Measurements from ENCODE around the gene SNN. TPM values are rescaled to one million over a fixed set of nuclear protein-coding genes. Genes with fewer than 3 reads are reported as not detected.

The SNN gene
- total RNA-seq, 2 experiments from 2014 or later, result 8.2 to 9.5 TPM

DNA sequence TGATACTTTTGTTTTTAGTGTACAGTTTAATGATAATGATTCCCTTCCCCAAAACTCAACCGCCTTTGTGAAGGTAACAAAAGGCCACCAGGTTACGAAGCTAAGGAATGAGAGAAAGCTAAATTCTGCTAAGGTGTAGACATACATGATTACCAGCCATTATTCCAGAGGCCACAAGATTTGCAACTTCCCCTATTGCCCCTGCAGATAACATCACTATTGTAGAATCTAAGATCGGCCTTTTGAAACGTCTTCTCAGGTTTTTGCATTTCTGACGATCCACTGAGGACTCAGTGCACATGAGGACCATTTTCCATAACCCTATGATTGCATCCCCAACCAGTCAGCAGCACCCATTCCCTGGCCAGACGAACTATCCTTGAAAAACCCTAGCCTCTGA, 33.9 kb upstream of the SNN start:
- Mint-ChIP-seq H3K4me1 (ENCODE audit: low read depth) (peaks cover 20% of the 10 kb centered on the region), H3K27me3 (no peaks in the 10 kb centered on the region), H3K27ac (no peak overlapping the region), H3K9me3 (no peaks in the 10 kb centered on the region), H3K36me3 (ENCODE audit: low read depth) (no peaks in the 10 kb centered on the region), H3K4me3 (no peak overlapping the region)
- ChIA-PET POLR2A (interaction anchor here (0.5 kb wide), 1 partner anchor 233 kb away, joined by 3 read pairs; no protein-coding TSS in a partner anchor), CTCF (interaction anchor here (2.4 kb wide), 1 partner anchor 102 kb away, joined by 11 read pairs; no protein-coding TSS in a partner anchor)
- DNase-seq, result no peak
- intact Hi-C loops (cut with micrococcal nuclease), result no loop called here
- no peak for ATAC-seq
- TF ChIP-seq, protein P1, sequence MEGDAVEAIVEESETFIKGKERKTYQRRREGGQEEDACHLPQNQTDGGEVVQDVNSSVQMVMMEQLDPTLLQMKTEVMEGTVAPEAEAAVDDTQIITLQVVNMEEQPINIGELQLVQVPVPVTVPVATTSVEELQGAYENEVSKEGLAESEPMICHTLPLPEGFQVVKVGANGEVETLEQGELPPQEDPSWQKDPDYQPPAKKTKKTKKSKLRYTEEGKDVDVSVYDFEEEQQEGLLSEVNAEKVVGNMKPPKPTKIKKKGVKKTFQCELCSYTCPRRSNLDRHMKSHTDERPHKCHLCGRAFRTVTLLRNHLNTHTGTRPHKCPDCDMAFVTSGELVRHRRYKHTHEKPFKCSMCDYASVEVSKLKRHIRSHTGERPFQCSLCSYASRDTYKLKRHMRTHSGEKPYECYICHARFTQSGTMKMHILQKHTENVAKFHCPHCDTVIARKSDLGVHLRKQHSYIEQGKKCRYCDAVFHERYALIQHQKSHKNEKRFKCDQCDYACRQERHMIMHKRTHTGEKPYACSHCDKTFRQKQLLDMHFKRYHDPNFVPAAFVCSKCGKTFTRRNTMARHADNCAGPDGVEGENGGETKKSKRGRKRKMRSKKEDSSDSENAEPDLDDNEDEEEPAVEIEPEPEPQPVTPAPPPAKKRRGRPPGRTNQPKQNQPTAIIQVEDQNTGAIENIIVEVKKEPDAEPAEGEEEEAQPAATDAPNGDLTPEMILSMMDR (IDR thresholded peaks at IDR 0.05), result no peak

DNA sequence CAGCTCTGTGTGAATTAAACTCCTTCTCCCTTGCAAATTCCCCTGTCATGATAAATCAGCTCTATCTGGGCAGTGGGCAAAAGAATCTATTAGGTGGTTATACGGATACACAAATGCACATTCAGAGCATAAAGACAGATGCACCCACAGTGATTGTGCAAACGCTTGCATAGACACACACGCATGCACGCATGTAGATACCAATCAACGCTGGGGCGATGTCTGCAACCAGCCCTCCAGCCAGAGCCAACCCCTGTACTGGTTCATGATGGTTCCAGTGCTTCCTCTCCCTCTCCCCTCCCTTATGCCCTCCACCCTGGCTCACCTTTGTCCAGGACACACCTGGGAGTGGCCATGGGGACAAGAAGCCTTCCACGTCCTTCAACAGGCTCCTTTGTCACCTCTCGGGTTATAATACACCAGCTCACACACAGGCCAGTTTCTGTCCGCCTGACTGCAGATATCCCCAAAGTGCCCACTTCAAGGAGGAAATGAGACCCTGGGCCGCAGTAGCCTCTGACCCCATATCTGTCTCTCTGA, 33.1 kb upstream of the SNN start:
- H3K4me3 Mint-ChIP-seq, result no peak overlapping the region
- DNase-seq (no peak), ATAC-seq (no peak)
- H3K4me1 Mint-ChIP-seq (ENCODE audit: low read depth), result peaks cover 13% of the 10 kb centered on the region
- no peaks in the 10 kb centered on the region for H3K36me3 Mint-ChIP-seq (ENCODE audit: low read depth)
- no peak overlapping the region for H3K27ac Mint-ChIP-seq
- CTCF ChIA-PET, result interaction anchor here (2.0 to 2.4 kb wide), 2 partner anchors 103 to 228 kb away, joined by 5 to 11 read pairs; no protein-coding TSS in a partner anchor
- no peaks in the 10 kb centered on the region for H3K9me3 Mint-ChIP-seq
- intact Hi-C loops (cut with micrococcal nuclease), result no loop called here
- no peaks in the 10 kb centered on the region for H3K27me3 Mint-ChIP-seq
- TF ChIP-seq, protein P1 (IDR thresholded peaks at IDR 0.05), result no peak
- POLR2A ChIA-PET, result interaction anchor here (0.5 to 1.3 kb wide), 2 partner anchors 37 to 232 kb away, joined by 3 read pairs; no protein-coding TSS in a partner anchor

DNA sequence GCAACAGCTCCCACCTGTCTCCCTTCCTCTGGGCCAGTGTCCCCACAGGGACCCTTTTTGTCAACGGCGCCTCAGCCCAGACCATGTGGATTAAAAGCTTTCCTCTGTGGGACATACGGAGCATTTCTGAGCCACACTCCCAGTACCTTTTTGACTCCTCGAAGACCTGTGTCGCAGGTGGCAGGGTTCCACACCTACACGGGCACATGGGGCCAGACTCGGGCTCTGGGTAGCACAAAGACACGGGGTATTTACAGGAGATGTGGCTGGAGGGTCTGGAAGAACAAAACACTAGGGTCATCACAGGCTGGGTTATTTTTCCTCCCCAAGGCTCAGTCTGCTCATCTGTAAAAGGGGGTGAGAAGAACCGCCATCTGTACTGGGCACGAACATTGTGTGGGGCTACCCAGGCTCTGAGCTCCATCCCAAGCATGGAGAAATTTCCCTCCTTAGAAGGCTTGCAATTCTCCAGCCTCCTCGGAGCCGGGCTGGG, 32.5 kb upstream of the SNN start:
- Mint-ChIP-seq H3K4me3 (no peak overlapping the region), H3K36me3 (ENCODE audit: low read depth) (no peaks in the 10 kb centered on the region), H3K9me3 (no peaks in the 10 kb centered on the region), H3K4me1 (ENCODE audit: low read depth) (peaks cover 13% of the 10 kb centered on the region), H3K27ac (no peak overlapping the region), H3K27me3 (no peaks in the 10 kb centered on the region)
- intact Hi-C loops (cut with micrococcal nuclease), result no loop called here
- no peak for DNase-seq
- ChIA-PET CTCF (interaction anchor here (1.3 to 2.4 kb wide), 3 partner anchors 16 to 229 kb away, joined by 3 to 11 read pairs (median 5); no protein-coding TSS in a partner anchor), POLR2A (interaction anchor here (1.3 kb wide), 1 partner anchor 38 kb away, joined by 3 read pairs; no protein-coding TSS in a partner anchor)
- TF ChIP-seq, protein P1 (IDR thresholded peaks at IDR 0.05), result no peak
- no peak for ATAC-seq

DNA sequence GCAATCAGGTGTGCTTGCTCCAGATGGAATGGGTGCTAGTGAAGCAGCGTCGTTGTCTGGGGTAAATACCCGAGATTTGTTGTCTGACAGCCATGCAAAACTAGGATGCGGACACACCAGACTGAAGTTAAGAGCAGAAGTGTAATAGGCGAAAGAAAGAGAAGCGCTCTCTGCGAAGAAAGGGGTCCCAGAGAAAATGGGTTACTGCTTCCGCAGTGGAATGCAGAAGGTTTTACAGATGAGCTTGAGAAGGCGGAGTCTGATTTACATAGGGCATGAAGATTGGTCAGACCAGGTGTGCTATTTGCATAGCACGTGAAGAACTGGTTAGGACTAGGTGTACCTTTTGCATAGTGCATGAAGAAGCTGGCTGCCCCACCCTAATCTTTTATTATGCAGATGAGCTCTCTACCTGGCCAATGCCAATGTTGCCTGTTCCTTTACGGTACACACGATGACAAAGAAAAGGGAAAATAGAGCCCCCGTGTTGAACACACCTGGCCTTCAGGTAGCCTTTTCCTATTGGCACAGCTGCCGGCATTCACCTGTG, 32.0 kb upstream of the SNN start:
- H3K4me1 Mint-ChIP-seq (ENCODE audit: low read depth), result peaks cover 16% of the 10 kb centered on the region
- H3K4me3 Mint-ChIP-seq, result no peak overlapping the region
- intact Hi-C loops (cut with micrococcal nuclease), result no loop called here
- DNase-seq (no peak), ATAC-seq (no peak)
- no peak overlapping the region for H3K27ac Mint-ChIP-seq
- H3K9me3 Mint-ChIP-seq, result no peaks in the 10 kb centered on the region
- H3K27me3 Mint-ChIP-seq, result no peaks in the 10 kb centered on the region
- TF ChIP-seq, protein P1 (IDR thresholded peaks at IDR 0.05), result no peak
- H3K36me3 Mint-ChIP-seq (ENCODE audit: low read depth), result no peaks in the 10 kb centered on the region
- POLR2A ChIA-PET, result interaction anchor here (1.3 kb wide), 1 partner anchor 38 kb away, joined by 3 read pairs; no protein-coding TSS in a partner anchor
- CTCF ChIA-PET, result interaction anchor here (1.3 to 2.4 kb wide), 3 partner anchors 15 to 230 kb away, joined by 3 to 11 read pairs (median 5); no protein-coding TSS in a partner anchor

DNA sequence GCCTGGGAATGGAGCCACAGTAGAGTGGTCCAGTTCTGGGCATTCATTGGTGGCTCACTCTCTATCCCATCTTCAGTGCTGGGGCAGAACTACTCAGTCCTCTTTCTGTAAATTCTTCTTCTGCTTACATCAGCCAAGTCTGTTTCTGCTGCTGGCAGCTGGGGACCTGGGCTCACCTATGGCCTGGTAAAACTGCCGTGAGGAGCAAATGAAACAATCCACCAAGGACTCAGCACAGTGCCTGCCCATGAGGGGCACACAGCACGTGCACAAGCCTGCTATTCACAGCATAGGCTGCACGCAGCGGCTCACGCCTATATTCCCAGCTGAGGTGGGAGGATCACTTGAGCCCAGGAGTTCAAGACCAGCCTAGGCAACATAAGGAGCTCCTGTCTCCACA, 30.9 kb upstream of the SNN start:
- H3K9me3 Mint-ChIP-seq, result no peaks in the 10 kb centered on the region
- ATAC-seq (no peak), DNase-seq (no peak)
- peaks cover 20% of the 10 kb centered on the region for H3K4me1 Mint-ChIP-seq (ENCODE audit: low read depth)
- no peaks in the 10 kb centered on the region for H3K27me3 Mint-ChIP-seq
- POLR2A ChIA-PET, result no interaction called here
- CTCF ChIA-PET, result interaction anchor here (1.4 to 1.8 kb wide), 2 partner anchors 105 to 683 kb away, joined by 4 to 12 read pairs; no protein-coding TSS in a partner anchor
- TF ChIP-seq, protein P1 (IDR thresholded peaks at IDR 0.05), result no peak
- intact Hi-C loops (cut with micrococcal nuclease), result no loop called here
- no peak overlapping the region for H3K4me3 Mint-ChIP-seq
- H3K36me3 Mint-ChIP-seq (ENCODE audit: low read depth), result no peaks in the 10 kb centered on the region
- H3K27ac Mint-ChIP-seq, result no peak overlapping the region
